H54 (cell line): ENCODE data around the gene RAX2.

ENCODE experiments used
- DNase-seq: peaks from one replicate; pipeline ENCODE4 v3.0.0; 2011; ENCODE audit warnings: low spot score, mixed read lengths; ENCODE audit not compliant: insufficient read length
- FAIRE-seq: peaks from 3 replicates; lab custom pipeline; 2011; peaks lifted over from hg19 to GRCh38; lab: Jason Lieb, UNC
- POLR2A ChIP-seq: IDR thresholded peaks from 2 replicates; pipeline ENCODE4 v1.6.1; 2011; ENCODE audit warnings: low read depth, mild to moderate bottlenecking, low read length

The RAX2 gene

DNA sequence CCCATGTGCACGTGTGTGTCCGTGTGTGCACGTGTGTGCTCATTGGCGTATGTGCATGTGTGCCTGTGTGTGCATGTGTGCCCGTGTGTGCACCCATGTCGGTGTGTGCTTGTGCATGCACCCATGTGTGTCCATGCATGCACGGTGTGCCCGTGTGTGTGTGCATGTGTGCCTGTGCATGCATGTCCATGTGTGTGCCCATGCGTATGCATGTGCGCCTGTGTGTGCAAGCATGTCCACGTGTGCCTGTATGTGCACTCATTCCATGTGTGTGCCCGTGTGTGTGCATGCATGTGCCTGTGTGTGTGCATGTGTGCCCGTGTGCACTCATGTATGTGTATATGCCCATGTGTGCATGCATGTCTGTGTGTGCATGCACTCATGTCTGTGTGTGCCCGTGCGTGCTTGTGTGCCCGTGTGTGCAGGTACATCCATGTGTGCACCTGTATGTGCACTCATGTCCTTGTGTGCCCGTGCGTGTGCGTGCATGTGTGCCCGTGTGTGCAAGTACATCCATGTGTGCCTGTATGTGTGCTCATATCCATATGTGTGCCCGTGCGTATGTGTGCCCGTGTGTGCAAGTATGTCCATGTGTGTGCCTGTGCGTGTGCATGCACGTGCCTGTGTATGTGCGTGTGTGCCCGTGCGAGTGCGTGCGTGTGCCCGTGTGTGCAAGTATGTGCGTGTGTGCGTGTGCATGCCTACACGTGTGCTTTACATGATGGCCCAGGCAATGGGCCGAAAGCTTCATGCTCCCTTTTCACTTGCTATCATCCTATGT is 35.7 kb upstream of the RAX2 start:
- FAIRE-seq = no peak
- DNase-seq = no peak
- no peak for TF ChIP-seq POLR2A

- TF ChIP-seq POLR2A = no peak
- FAIRE-seq (no peak), DNase-seq (no peak)
Observed at GRCh38 chr19:3807131-3807480, 35.1 kb upstream of the RAX2 start.

DNA sequence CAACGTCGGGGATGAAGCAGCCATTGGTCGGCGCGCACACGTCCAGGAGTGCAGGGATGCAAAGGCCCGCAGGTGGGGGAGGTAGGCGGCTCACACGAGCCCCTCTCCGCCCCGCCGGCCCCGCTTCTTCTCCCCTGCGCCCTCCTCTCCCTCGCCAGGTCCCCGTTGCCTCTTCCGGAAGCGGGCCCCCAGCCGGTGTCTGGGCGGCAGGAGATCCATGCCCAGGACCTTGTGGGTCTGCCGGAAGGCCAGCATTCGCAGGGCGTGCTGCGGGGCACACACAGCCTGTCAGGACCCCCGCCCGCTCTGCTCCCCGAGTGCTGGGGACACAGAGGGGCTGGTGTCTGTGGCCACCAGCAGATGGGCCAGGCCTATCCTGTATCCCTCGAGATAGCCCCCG is 33.8 kb upstream of the RAX2 start:
- no peak for TF ChIP-seq POLR2A
- DNase-seq = no peak
- FAIRE-seq = no peak

GRCh38 chr19:3804429-3804828 is 32.4 kb upstream of the RAX2 start:
- FAIRE-seq (no peak), DNase-seq (no peak)
- TF ChIP-seq POLR2A = no peak

DNA sequence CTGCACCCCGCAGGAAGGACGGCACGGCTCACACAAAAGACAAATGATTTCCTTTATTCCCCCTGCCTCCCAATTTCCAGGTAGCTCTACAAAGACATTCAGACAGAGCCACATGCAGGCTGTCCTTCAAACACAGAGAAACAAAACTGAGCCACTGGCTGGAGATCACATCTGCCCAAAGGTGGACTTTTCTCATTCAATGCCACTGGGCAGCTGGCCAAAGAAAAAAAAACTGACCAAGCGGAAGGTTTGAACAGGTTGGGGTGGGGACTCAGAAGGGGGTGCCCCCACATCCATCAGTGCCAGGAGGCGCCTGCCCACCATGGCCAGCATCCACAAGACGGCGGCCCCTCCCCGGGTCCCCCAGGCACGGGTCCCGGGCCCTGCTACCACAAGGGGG is 32.0 kb upstream of the RAX2 start:
- FAIRE-seq (no peak), DNase-seq (no peak)
- no peak for TF ChIP-seq POLR2A

DNA sequence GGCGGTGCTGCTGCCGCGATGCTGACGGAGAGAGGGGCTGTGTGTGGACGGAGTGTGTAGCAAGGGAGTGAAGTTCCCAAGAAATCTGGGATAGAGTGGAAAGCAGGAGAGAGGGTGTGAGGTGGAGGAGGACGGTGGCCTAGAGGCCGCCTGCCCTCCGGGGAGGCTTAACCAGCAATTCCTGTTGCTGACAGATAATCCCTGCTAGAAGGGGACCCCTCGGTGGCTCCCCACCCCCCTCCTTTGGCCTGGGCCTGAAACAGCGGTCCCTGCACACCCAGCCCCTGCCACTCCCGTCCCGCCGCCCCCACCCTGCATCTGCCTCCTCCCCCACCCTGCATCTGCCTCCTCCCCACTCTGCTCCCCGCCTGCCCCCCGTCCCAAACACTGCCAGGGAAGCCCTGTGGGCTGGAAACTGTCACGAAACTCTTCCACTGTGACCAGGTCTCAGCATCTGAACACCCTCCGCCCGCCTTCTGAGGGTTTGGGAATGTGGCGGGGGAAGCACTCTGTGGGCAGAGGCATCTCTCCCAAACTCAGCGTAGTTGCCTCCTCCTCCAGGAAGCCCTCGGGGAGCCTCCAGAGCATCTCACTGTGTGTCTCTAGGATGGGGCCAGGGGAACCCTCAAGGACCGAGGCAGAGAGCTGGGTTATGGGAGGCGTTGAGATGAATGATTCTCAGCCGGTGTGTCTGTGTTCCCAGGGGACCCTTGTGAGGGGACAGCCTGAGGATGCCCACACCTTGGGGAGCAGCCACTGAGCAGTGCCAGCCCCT is 31.3 kb upstream of the RAX2 start:
- no peak for TF ChIP-seq POLR2A
- FAIRE-seq (no peak), DNase-seq (no peak)

DNA sequence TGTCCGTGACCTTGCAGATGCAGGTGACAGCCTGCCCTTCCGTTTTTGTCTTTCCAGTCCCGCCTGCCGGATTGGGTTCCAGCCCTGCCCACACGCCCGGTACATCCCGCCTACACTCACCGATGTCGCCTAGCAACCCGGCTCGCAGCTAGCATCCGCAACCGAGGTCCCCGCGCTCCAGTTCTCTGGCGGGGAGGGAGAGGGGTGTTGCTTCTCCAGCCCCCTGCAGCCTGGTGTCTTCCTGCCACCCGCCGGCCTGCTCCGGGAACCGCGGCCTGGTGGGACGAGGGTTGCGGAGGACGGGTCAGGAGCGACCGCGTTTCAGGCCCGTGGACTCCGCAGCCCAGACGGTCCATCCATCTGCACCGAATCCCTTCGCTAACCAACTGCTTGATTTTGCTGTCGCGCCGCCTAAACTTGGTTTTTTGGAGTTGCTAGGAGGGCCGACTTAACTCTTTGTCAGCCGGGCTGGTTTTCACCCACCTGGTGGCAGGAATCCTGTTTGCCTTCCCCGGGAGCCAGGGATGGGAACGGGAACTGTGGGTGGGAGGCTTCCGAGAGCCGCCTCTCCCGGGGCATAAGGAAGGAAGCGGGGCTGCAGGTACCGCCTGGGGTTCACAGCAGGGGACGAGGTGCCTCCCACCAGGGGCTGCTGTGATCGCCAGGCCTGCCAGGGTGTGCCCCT is 29.5 kb upstream of the RAX2 start:
- DNase-seq = no peak
- no peak for FAIRE-seq

DNA sequence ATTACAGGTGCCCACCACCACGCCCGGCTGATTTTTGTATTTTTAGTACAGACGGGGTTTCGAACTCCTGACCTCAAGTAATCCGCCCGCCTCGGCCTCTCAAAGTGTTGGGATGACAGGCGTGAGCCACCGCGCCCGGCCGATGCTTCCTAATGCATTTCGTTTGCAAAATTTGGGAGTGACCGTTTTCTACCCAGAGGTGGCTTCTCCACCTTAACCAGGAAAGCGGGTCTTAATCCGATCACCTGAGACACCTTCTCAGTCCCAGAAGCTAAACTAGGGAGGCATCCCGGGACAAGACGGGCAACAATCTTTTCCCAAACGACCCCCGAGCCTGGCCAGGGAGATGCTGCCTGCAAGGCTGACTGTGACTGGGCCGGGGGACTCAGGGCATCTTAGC is 29.0 kb upstream of the RAX2 start:
- no peak for TF ChIP-seq POLR2A
- DNase-seq (no peak), FAIRE-seq (no peak)

More for the DNA sequence above, 29.5 kb upstream of the RAX2 start:
- no peak for TF ChIP-seq POLR2A

DNA sequence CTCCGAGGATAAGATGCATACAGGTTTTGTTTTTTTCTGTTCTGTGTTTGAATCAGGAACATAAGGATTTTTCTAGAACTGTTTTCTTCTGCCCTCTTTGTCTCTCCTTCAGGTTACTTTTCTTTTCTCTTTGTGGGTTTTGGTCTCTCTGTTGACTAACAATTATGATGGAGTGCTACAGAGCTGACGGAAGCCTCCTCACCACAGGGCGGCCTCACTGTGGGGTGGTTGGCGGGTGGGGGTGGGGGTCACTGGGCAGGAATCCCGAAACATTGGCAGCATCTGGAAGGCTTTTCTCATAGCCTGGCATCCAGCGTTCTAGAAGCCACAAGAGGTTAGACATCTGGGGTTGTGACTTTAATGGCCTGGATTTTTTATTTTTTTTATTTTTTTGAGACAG is 26.1 kb upstream of the RAX2 start:
- no peak for DNase-seq
- no peak for TF ChIP-seq POLR2A
- no peak for FAIRE-seq

GRCh38 chr19:3796358-3796757 is 24.3 kb upstream of the RAX2 start:
- no peak for TF ChIP-seq POLR2A
- no peak for DNase-seq
- FAIRE-seq = no peak

- FAIRE-seq = no peak
- DNase-seq = no peak
- no peak for TF ChIP-seq POLR2A
Observed at GRCh38 chr19:3793799-3794198, 21.8 kb upstream of the RAX2 start.

- no peak for DNase-seq
- FAIRE-seq = no peak
Observed at GRCh38 chr19:3792114-3792513, 20.1 kb upstream of the RAX2 start.

DNA sequence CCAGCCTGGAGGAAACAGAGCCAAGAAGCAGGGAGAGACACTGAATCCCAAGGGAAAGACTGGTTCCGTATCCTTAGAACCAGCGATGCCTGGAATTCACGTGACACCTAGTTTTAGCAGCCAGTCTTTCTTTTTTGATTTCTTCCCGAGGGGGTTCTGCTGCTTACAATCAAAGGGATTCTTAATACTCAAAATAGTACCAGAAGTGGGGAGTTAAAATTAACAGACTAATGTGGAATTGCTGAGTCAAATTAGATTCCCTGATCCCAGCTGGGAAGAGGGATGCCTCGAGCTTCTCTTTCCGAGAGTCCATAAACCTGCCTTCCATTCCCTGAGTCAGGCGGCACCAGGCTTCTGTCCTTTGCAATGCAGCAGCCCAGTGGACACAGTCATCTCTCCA is 18.9 kb upstream of the RAX2 start:
- FAIRE-seq (no peak), DNase-seq (no peak)
- TF ChIP-seq POLR2A = no peak

More at GRCh38 chr19:3792114-3792513, 20.1 kb upstream of the RAX2 start:
- TF ChIP-seq POLR2A = no peak

DNA sequence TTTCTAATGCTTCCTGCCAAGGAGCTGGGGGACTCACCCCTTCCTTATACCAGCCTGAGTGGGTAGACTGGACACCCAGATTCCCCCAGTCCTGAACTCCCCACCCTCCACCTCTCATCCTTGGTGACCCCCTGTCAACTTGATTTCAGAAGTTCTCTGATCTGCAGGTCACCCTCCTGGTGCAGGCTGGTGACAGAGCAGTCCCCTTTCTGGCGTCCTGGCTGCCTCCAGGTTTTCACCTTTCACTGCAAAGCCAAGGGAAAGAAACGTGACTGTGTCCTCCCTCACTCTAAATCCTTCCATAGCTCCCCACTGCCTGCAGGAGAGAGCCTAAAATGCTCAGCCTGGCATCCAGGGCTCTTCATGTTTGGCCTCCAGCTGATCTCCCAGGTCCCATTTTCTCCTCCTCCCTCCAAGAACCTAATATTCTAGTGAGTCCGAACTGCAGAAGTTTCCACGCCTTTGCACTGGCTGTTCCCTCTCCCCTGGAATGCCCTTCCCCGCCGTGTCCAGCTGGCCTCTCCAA is 18.2 kb upstream of the RAX2 start:
- TF ChIP-seq POLR2A = no peak
- DNase-seq = no peak
- FAIRE-seq = no peak
